ENCODE measurements around the gene TNFAIP8L2.
A peak's percentile ranks its signal among the peaks of the same experiment; 100 is the strongest.

Gene TNFAIP8L2

DNA sequence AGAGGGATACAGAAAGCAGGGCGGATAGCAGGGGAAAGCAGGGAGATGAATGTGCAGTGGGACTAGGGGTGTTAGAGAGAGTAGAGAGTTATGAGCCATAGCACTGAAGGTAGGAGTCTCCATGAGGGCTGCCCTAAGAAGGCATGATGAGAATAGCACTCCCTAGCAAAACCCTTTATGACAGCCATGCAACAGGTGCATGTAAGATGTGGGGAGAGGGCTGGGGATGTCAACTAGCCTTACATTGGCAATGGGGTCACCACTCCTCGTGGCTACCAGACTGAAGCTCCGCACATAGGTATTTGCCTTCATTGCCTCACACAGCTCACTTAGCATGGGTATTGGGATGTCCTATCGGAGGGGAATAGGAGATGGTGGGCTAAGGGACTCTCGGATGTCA is 14.7 kb downstream of the TNFAIP8L2 start:
- H3K79me2 ChIP-seq (ENCODE audit: insufficient read depth, low read length): peaks cover 12% of the 10 kb centered on the region
- H3K27ac ChIP-seq (ENCODE audit: low read length): no peak overlapping the region
- H4K20me1 ChIP-seq (ENCODE audit: insufficient read depth, low read length): no peaks in the 10 kb centered on the region
- peaks cover 10% of the 10 kb centered on the region for H3K4me1 ChIP-seq (ENCODE audit: insufficient read depth, low read length)
- H3K4me2 ChIP-seq (ENCODE audit: insufficient read depth, low read length): no peak overlapping the region
- H3K27me3 ChIP-seq (ENCODE audit: insufficient read depth, low read length, poor library complexity): no peaks in the 10 kb centered on the region
- H3K9ac ChIP-seq (ENCODE audit: low read depth, low read length): no peak overlapping the region
- no peak overlapping the region for H3K4me3 ChIP-seq (ENCODE audit: low read depth in 1 of 2, low read length in 2 of 2)
- H3K9me3 ChIP-seq (ENCODE audit: insufficient read depth, low read length, severe bottlenecking): no peaks in the 10 kb centered on the region
- no peak for ATAC-seq (ENCODE audit: insufficient read depth, low read depth)
- H2AFZ ChIP-seq (ENCODE audit: low read depth, low read length): no peak overlapping the region
- H3K36me3 ChIP-seq (ENCODE audit: insufficient read depth, low read length): peaks cover 51% of the 10 kb centered on the region
- TF ChIP-seq EZH2 (IDR thresholded peaks at IDR 0.05; ENCODE audit: borderline replicate concordance, low read depth, low read length, severe bottlenecking): no peak
- TF ChIP-seq, protein P1, sequence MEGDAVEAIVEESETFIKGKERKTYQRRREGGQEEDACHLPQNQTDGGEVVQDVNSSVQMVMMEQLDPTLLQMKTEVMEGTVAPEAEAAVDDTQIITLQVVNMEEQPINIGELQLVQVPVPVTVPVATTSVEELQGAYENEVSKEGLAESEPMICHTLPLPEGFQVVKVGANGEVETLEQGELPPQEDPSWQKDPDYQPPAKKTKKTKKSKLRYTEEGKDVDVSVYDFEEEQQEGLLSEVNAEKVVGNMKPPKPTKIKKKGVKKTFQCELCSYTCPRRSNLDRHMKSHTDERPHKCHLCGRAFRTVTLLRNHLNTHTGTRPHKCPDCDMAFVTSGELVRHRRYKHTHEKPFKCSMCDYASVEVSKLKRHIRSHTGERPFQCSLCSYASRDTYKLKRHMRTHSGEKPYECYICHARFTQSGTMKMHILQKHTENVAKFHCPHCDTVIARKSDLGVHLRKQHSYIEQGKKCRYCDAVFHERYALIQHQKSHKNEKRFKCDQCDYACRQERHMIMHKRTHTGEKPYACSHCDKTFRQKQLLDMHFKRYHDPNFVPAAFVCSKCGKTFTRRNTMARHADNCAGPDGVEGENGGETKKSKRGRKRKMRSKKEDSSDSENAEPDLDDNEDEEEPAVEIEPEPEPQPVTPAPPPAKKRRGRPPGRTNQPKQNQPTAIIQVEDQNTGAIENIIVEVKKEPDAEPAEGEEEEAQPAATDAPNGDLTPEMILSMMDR (IDR thresholded peaks at IDR 0.05; ENCODE audit: borderline replicate concordance, extremely low read depth, low read length, poor library complexity, severe bottlenecking): no peak
- no peak for DNase-seq

DNA sequence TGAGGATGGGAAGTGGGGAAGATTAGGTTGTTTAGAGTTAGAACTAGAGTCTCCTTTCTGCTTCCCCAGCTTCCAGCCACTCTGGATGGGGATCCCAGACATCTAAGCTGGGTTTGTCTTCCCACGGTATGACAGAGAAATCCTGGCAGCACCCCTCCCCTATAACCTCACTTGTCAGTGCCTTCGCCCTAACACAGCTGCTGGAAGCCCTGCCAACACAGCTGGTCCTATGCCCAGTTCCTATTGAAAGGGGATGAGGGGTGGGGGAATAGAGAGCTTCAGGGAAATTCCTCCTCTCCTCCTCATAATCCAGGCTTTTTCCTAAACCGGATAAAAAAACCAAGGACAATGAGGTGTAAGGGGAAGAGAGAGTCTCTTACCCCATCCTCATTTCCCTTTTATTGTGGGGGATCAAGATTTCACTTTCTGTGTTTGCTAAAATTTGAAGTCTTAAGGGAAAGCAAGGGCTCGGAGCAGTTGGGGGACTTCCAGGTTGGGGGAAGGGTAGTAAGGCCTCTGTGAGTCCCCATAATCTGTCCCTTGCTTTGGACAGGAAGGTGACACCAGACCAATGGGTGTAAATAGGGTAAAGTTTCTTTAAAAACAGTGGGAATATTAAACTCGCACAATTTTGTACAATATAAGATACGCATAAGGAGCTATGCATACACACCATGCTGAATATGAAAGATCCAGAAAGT is 18.7 kb downstream of the TNFAIP8L2 start:
- Histone ChIP-seq H3K27me3 (ENCODE audit: insufficient read depth, low read length, poor library complexity) (no peaks in the 10 kb centered on the region), H3K9me3 (ENCODE audit: insufficient read depth, low read length, severe bottlenecking) (no peaks in the 10 kb centered on the region), H3K27ac (ENCODE audit: low read length) (no peak overlapping the region), H2AFZ (ENCODE audit: low read depth, low read length) (no peak overlapping the region), H3K4me2 (ENCODE audit: insufficient read depth, low read length) (no peak overlapping the region), H3K79me2 (ENCODE audit: insufficient read depth, low read length) (no peaks in the 10 kb centered on the region), H4K20me1 (ENCODE audit: insufficient read depth, low read length) (no peaks in the 10 kb centered on the region), H3K9ac (ENCODE audit: low read depth, low read length) (no peak overlapping the region), H3K4me3 (ENCODE audit: low read depth in 1 of 2, low read length in 2 of 2) (no peak overlapping the region), H3K36me3 (ENCODE audit: insufficient read depth, low read length) (peaks cover 62% of the 10 kb centered on the region), H3K4me1 (ENCODE audit: insufficient read depth, low read length) (no peaks in the 10 kb centered on the region)
- ATAC-seq (ENCODE audit: insufficient read depth, low read depth) (no peak), DNase-seq (no peak)
- TF ChIP-seq, protein P1 (IDR thresholded peaks at IDR 0.05; ENCODE audit: borderline replicate concordance, extremely low read depth, low read length, poor library complexity, severe bottlenecking): no peak

DNA sequence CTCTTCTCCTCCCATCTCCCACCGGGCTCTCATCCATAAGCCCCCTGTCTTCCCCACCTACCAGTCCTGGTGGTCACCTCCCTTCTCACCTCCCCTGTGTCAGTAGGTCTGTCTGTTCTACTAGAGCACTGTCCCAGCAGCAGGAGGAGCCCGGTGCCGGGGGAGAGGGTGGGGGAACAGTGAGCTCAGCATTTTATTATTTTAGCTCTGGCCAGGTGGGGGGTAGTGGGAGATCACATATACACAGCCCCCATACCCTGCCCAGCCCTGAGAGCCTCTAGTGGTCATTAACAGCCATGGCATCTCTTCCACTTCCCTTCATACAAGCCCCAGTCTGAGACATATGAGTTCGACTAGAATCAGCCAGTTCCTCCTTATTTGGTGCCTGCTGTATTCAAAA is 19.4 kb downstream of the TNFAIP8L2 start, which contains the start of gene TMOD4:
TSS of gene TMOD4 (minus strand) at position 119 of the 400 bp plus-strand sequence. CDS start 1,106 bp downstream, outside the sequence.
- ATAC-seq (ENCODE audit: insufficient read depth, low read depth): peak; percentile 87
- H3K27me3 ChIP-seq (ENCODE audit: insufficient read depth, low read length, poor library complexity): no peaks in the 10 kb centered on the region
- no peak within 1 kb of the TSS for H3K9ac ChIP-seq (ENCODE audit: low read depth, low read length)
- no peaks in the 10 kb centered on the region for H3K79me2 ChIP-seq (ENCODE audit: insufficient read depth, low read length)
- H3K36me3 ChIP-seq (ENCODE audit: insufficient read depth, low read length): peaks cover 62% of the 10 kb centered on the region
- no peaks in the 10 kb centered on the region for H3K9me3 ChIP-seq (ENCODE audit: insufficient read depth, low read length, severe bottlenecking)
- no peaks in the 10 kb centered on the region for H3K4me1 ChIP-seq (ENCODE audit: insufficient read depth, low read length)
- DNase-seq: no peak
- no peak within 1 kb of the TSS for H2AFZ ChIP-seq (ENCODE audit: low read depth, low read length)
- no peak within 1 kb of the TSS for H3K4me2 ChIP-seq (ENCODE audit: insufficient read depth, low read length)
- no peak within 1 kb of the TSS for H3K27ac ChIP-seq (ENCODE audit: low read length)
- TF ChIP-seq, protein P1 (IDR thresholded peaks at IDR 0.05; ENCODE audit: borderline replicate concordance, extremely low read depth, low read length, poor library complexity, severe bottlenecking): peak; percentile 66
- TF ChIP-seq EZH2 (IDR thresholded peaks at IDR 0.05; ENCODE audit: borderline replicate concordance, low read depth, low read length, severe bottlenecking): no peak
- no peaks in the 10 kb centered on the region for H4K20me1 ChIP-seq (ENCODE audit: insufficient read depth, low read length)
- H3K4me3 ChIP-seq (ENCODE audit: low read depth in 1 of 2, low read length in 2 of 2): no peak within 1 kb of the TSS

Data from DND-41 (cell line).